ENCODE results near the gene PRUNE2. TPM values are rescaled to one million over a fixed set of nuclear protein-coding genes. Genes with fewer than 3 reads are reported as not detected.

PRUNE2 gene
- total and polyA plus RNA-seq, 9 of the 15 experiments (the other 6 are each of a cell fraction or from before 2014, with no cell fraction given), result 0.05 to 0.45 (median 0.18) TPM; not detected in 1

- TF ChIP-seq, protein P1, sequence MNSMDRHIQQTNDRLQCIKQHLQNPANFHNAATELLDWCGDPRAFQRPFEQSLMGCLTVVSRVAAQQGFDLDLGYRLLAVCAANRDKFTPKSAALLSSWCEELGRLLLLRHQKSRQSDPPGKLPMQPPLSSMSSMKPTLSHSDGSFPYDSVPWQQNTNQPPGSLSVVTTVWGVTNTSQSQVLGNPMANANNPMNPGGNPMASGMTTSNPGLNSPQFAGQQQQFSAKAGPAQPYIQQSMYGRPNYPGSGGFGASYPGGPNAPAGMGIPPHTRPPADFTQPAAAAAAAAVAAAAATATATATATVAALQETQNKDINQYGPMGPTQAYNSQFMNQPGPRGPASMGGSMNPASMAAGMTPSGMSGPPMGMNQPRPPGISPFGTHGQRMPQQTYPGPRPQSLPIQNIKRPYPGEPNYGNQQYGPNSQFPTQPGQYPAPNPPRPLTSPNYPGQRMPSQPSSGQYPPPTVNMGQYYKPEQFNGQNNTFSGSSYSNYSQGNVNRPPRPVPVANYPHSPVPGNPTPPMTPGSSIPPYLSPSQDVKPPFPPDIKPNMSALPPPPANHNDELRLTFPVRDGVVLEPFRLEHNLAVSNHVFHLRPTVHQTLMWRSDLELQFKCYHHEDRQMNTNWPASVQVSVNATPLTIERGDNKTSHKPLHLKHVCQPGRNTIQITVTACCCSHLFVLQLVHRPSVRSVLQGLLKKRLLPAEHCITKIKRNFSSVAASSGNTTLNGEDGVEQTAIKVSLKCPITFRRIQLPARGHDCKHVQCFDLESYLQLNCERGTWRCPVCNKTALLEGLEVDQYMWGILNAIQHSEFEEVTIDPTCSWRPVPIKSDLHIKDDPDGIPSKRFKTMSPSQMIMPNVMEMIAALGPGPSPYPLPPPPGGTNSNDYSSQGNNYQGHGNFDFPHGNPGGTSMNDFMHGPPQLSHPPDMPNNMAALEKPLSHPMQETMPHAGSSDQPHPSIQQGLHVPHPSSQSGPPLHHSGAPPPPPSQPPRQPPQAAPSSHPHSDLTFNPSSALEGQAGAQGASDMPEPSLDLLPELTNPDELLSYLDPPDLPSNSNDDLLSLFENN (IDR thresholded peaks at IDR 0.05; ENCODE audit: low read depth in 2 of 2, low read length in 2 of 2), result no peak
- TF ChIP-seq ZNF23 (CRISPR knock-in tag; IDR thresholded peaks at IDR 0.05) (no peak), NR2F6 (CRISPR knock-in tag; IDR thresholded peaks at IDR 0.05) (no peak), ZC3H8 (IDR thresholded peaks at IDR 0.05) (no peak), CHD4 (IDR thresholded peaks at IDR 0.05; ENCODE audit: insufficient read depth, insufficient replicate concordance, low read depth, low read length, poor library complexity, severe bottlenecking) (no peak), PHF8 (IDR thresholded peaks at IDR 0.05; ENCODE audit: borderline replicate concordance, low read length) (no peak), ZNF408 (CRISPR knock-in tag; IDR thresholded peaks at IDR 0.05; ENCODE audit: low read depth) (no peak), ZNF444 (CRISPR knock-in tag; IDR thresholded peaks at IDR 0.05) (no peak), CTCFL (IDR thresholded peaks at IDR 0.05; ENCODE audit: borderline replicate concordance, insufficient read depth, low read depth, low read length, poor library complexity, severe bottlenecking) (no peak)
These were observed 18.7 kb downstream of the PRUNE2 start (continued) for GRCh38 chr9:76887003-76887821.

Measured in K562 (cell line).